ENCODE data around the gene THTPA. TPM values are rescaled to one million over a fixed set of nuclear protein-coding genes. Genes with fewer than 3 reads are reported as not detected.
"Not testable (repeated sequence)": the region's sequence is repeated elsewhere in the genome, so short reads cannot be mapped to it uniquely, and the experiment has no call there.

The THTPA gene
- total and polyA plus RNA-seq, 10 donors: 4.5 to 25.4 (median 17.8) TPM

GRCh38 chr14:23589606-23590005 is 33.5 kb downstream of the THTPA start:
- H3K27ac ChIP-seq: peak overlapping the region in 2 of 8 donors; percentile 5 to 8
- peaks cover 0 to 15% (median 0%) of the 10 kb centered on the region in 7 donors for H3K27me3 ChIP-seq (replicated peaks in 1 of 7)
- DNase-seq: no peak
- H3K36me3 ChIP-seq: no peaks in the 10 kb centered on the region
- no peak overlapping the region for H3K4me3 ChIP-seq
- intact Hi-C loops (cut with DNase I; ENCODE audit: low total_unique reads): loop anchor here (5.0 kb wide), 1 partner anchor 338 kb away; no protein-coding TSS in a partner anchor
- TF ChIP-seq CTCF (IDR thresholded peaks at IDR 0.05 in 8 of 11, conservative IDR thresholded peaks at IDR 0.05 in 3 of 11) (no peak), POLR2AphosphoS5 (IDR thresholded peaks at IDR 0.05) (no peak), POLR2A (IDR thresholded peaks at IDR 0.05) (no peak)
- H3K9me3 ChIP-seq: no peaks in the 10 kb centered on the region
- 57 to 87% (median 65%) methylated on average over 2 of the region's 2 CpGs for WGBS, 5 donors
- peaks cover 6 to 11% (median 9%) of the 10 kb centered on the region in 6 donors for H3K4me1 ChIP-seq

- H3K9me3 ChIP-seq: no peaks in the 10 kb centered on the region
- 82 to 94% (median 89%) methylated on average over 4 of the region's 4 CpGs for WGBS, 5 donors
- H3K27ac ChIP-seq: no peak overlapping the region
- H3K4me1 ChIP-seq: peaks cover 6 to 11% (median 9%) of the 10 kb centered on the region in 6 donors
- DNase-seq: no peak
- peaks cover 0 to 12% (median 0%) of the 10 kb centered on the region in 7 donors for H3K27me3 ChIP-seq (replicated peaks in 1 of 7)
- no peaks in the 10 kb centered on the region for H3K36me3 ChIP-seq
- TF ChIP-seq CTCF (IDR thresholded peaks at IDR 0.05 in 8 of 11, conservative IDR thresholded peaks at IDR 0.05 in 3 of 11) (no peak), POLR2AphosphoS5 (IDR thresholded peaks at IDR 0.05) (no peak), POLR2A (IDR thresholded peaks at IDR 0.05) (no peak)
- intact Hi-C loops (cut with DNase I; ENCODE audit: low total_unique reads): no loop called here
- no peak overlapping the region for H3K4me3 ChIP-seq
Measured at GRCh38 chr14:23590198-23590597, 34.1 kb downstream of the THTPA start.

- H3K4me1 ChIP-seq; intact Hi-C loops (cut with DNase I; ENCODE audit: low total_unique reads); H3K4me3 ChIP-seq; H3K9me3 ChIP-seq; H3K27me3 ChIP-seq (replicated peaks in 1 of 7); H3K36me3 ChIP-seq; DNase-seq; H3K27ac ChIP-seq: not testable (repeated sequence)
- WGBS, 5 donors: 70 to 85% (median 78%) methylated on average over 3 of the region's 3 CpGs
Measured at GRCh38 chr14:23594191-23594590, 38.1 kb downstream of the THTPA start.

- TF ChIP-seq CTCF (IDR thresholded peaks at IDR 0.05 in 8 of 11, conservative IDR thresholded peaks at IDR 0.05 in 3 of 11) (no peak), POLR2A (IDR thresholded peaks at IDR 0.05) (no peak), POLR2AphosphoS5 (IDR thresholded peaks at IDR 0.05) (no peak)
- no peak for DNase-seq
- H3K27me3 ChIP-seq (replicated peaks in 1 of 7): no peaks in the 10 kb centered on the region
- H3K27ac ChIP-seq: no peak overlapping the region
- 37 to 93% (median 87%) methylated on average over 2 of the region's 2 CpGs for WGBS, 5 donors
- H3K9me3 ChIP-seq: peaks cover 0 to 12% (median 8%) of the 10 kb centered on the region in 8 donors
- H3K4me1 ChIP-seq: no peaks in the 10 kb centered on the region
- intact Hi-C loops (cut with DNase I; ENCODE audit: low total_unique reads): no loop called here
- no peak overlapping the region for H3K4me3 ChIP-seq
- H3K36me3 ChIP-seq: no peaks in the 10 kb centered on the region
Measured at GRCh38 chr14:23600322-23600707, 44.2 kb downstream of the THTPA start.

- peaks cover 0 to 12% (median 8%) of the 10 kb centered on the region in 8 donors for H3K9me3 ChIP-seq
- 96 to 100% (median 100%) methylated on average over 1 of the region's 1 CpG for WGBS, 5 donors
- H3K36me3 ChIP-seq: no peaks in the 10 kb centered on the region
- DNase-seq: no peak
- no peak for TF ChIP-seq CTCF (IDR thresholded peaks at IDR 0.05 in 8 of 11, conservative IDR thresholded peaks at IDR 0.05 in 3 of 11)
- TF ChIP-seq POLR2A (IDR thresholded peaks at IDR 0.05): no peak
- TF ChIP-seq POLR2AphosphoS5 (IDR thresholded peaks at IDR 0.05): no peak
- H3K27ac ChIP-seq: no peak overlapping the region
- no peaks in the 10 kb centered on the region for H3K27me3 ChIP-seq (replicated peaks in 1 of 7)
- H3K4me1 ChIP-seq: no peaks in the 10 kb centered on the region
- H3K4me3 ChIP-seq: no peak overlapping the region
- intact Hi-C loops (cut with DNase I; ENCODE audit: low total_unique reads): no loop called here
Measured at GRCh38 chr14:23600806-23601205, 44.7 kb downstream of the THTPA start.

Measured in spleen (tissue), 11 donors.